ENCODE measurements around the gene KIAA0232. TPM values are rescaled to one million over a fixed set of nuclear protein-coding genes. Genes with fewer than 3 reads are reported as not detected.

The KIAA0232 gene
- total and polyA plus RNA-seq, 11 donors = 20.0 to 78.4 (median 67.7) TPM

DNA sequence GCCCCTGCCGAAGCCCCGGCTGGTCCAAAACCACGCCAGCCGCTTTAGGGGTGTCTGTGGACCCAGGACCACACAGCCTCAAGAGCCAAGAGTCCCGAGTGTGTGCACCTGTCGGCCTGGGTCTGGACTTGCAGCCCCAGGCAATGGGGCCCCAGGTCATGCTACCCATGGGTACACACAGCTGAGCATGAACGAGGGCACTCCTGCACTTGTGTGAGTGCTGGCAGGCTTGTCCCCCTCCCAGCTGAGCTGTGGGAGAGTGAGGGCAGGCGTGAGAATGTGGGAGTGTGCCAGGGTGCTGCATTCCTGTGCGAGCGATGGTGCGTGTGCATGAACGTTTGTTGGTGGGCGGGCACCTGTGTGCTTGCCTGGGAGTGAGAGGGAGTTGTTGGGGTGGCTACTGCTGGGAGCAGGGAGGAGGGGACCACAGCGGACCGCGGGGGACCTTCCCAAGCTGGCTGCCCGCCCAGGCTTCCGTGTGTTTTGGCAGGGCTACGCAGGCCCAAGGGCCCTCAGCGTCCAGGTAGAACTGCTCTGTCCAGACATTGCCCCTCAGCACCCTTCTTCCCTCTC is 35.7 kb upstream of the KIAA0232 start:
- peak; percentile 26 to 73 (median 50) for ATAC-seq
- 15 to 39% (median 36%) methylated on average over 14 to 20 of the region's 20 CpGs for WGBS, 4 donors

DNA sequence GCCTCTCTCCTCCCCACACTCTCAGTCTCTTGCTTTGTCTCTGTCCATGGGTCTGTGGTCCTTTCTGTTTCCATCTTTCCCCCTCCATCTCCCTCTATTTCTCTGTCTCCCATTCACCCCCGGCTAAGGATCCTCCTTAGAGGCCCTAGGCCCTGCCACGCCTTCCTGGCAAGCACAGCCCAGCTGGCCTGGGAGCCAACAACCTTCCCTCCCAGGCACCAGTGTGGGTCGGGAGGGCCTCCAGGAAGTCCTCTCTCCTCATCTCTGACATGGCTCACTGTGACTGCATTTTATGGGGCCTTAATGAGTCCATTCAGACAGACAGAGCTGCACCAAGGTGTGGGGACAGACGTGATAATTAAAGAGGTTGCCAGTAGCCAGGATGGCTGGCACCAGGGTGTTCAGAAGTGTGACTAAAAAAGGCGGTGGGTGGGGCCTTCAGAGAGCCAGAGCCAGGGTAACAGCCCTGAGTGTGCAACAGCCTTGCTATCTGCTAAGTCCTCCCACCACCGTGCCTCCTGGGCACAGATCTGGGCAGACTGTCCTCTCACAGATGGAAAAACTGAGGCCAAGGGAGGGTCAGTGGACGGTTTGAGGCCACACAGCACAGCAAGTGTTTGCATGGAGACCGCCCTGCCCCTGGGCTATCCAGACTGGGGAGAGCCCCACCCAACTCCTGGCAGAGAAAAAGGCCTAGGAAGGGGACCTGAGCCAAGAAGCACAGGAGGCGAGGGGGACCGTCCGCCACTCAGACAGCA is 35.1 kb upstream of the KIAA0232 start:
- ATAC-seq = peak; percentile 24 to 71 (median 58)
- H3K4me3 ChIP-seq = peak overlapping the region in 2 of 12 donors; percentile 6 to 18

More for the DNA sequence above, 35.7 kb upstream of the KIAA0232 start:
- TF ChIP-seq, protein P1, sequence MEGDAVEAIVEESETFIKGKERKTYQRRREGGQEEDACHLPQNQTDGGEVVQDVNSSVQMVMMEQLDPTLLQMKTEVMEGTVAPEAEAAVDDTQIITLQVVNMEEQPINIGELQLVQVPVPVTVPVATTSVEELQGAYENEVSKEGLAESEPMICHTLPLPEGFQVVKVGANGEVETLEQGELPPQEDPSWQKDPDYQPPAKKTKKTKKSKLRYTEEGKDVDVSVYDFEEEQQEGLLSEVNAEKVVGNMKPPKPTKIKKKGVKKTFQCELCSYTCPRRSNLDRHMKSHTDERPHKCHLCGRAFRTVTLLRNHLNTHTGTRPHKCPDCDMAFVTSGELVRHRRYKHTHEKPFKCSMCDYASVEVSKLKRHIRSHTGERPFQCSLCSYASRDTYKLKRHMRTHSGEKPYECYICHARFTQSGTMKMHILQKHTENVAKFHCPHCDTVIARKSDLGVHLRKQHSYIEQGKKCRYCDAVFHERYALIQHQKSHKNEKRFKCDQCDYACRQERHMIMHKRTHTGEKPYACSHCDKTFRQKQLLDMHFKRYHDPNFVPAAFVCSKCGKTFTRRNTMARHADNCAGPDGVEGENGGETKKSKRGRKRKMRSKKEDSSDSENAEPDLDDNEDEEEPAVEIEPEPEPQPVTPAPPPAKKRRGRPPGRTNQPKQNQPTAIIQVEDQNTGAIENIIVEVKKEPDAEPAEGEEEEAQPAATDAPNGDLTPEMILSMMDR (IDR thresholded peaks at IDR 0.05) = no peak
- TF ChIP-seq POLR2A (IDR thresholded peaks at IDR 0.05) = no peak
- peak in 3 of 5 donors; percentile 39 to 60 (median 51) for DNase-seq
- H3K9me3 ChIP-seq = no peaks in the 10 kb centered on the region
- peak overlapping the region in 2 of 12 donors; percentile 6 to 18 for H3K4me3 ChIP-seq
- no peaks in the 10 kb centered on the region for H3K27me3 ChIP-seq
- H3K36me3 ChIP-seq = no peaks in the 10 kb centered on the region
- peak overlapping the region in 7 of 12 donors; percentile 19 to 62 (median 45) for H3K27ac ChIP-seq
- peaks cover 0 to 39% (median 27%) of the 10 kb centered on the region in 12 donors for H3K4me1 ChIP-seq
- intact Hi-C loops (cut with DNase I) = no loop called here

GRCh38 chr4:6748286-6748685 is 34.2 kb upstream of the KIAA0232 start:
- no peaks in the 10 kb centered on the region for H3K9me3 ChIP-seq
- no peaks in the 10 kb centered on the region for H3K27me3 ChIP-seq
- H3K27ac ChIP-seq = peak overlapping the region in 1 of 12 donors; percentile 58
- 83 to 93% (median 90%) methylated on average over 9 of the region's 9 CpGs for WGBS, 4 donors
- no peak for DNase-seq
- H3K4me3 ChIP-seq = no peak overlapping the region
- H3K4me1 ChIP-seq = peaks cover 0 to 44% (median 27%) of the 10 kb centered on the region in 12 donors
- no peaks in the 10 kb centered on the region for H3K36me3 ChIP-seq
- intact Hi-C loops (cut with DNase I) = no loop called here
- no peak for ATAC-seq
- TF ChIP-seq, protein P1 (IDR thresholded peaks at IDR 0.05) = no peak
- TF ChIP-seq POLR2A (IDR thresholded peaks at IDR 0.05) = no peak

More for the DNA sequence above, 35.1 kb upstream of the KIAA0232 start:
- Histone ChIP-seq H3K9me3 (no peaks in the 10 kb centered on the region), H3K27me3 (no peaks in the 10 kb centered on the region), H3K36me3 (no peaks in the 10 kb centered on the region), H3K27ac (peak overlapping the region in 7 of 12 donors; percentile 19 to 62 (median 45)), H3K4me1 (peaks cover 0 to 39% (median 27%) of the 10 kb centered on the region in 12 donors)
- intact Hi-C loops (cut with DNase I) = no loop called here
- WGBS, 4 donors = 38 to 46% (median 45%) methylated on average over 11 of the region's 11 CpGs
- DNase-seq = peak in 3 of 5 donors; percentile 47 to 60 (median 57)
- TF ChIP-seq, protein P1 (IDR thresholded peaks at IDR 0.05) = no peak
- TF ChIP-seq POLR2A (IDR thresholded peaks at IDR 0.05) = no peak
